Nephron progenitor cell (in vitro differentiated cells): ENCODE data around the gene POFUT2.

Source experiments
- DNase-seq: peaks from one replicate; pipeline ENCODE4 v3.0.0; 2021
- H3K27ac Mint-ChIP-seq: 2 replicates; pipeline ENCODE4 v1.8.0; 2021; ENCODE audit warnings: mild to moderate bottlenecking, moderate library complexity, mixed read lengths
- H3K27me3 Mint-ChIP-seq: 2 replicates; pipeline ENCODE4 v1.8.0; 2021; ENCODE audit warnings: mild to moderate bottlenecking, low read depth, mixed read lengths; ENCODE audit not compliant: poor library complexity
- H3K36me3 Mint-ChIP-seq: 2 replicates; pipeline ENCODE4 v1.8.0; 2021; ENCODE audit warnings: low read depth, mixed read lengths
- H3K4me1 Mint-ChIP-seq: 2 replicates; pipeline ENCODE4 v1.8.0; 2021; ENCODE audit warnings: mixed read lengths
- H3K4me3 Mint-ChIP-seq: 2 replicates; pipeline ENCODE4 v1.8.0; 2021; ENCODE audit warnings: mild to moderate bottlenecking, moderate library complexity, mixed read lengths
- H3K9me3 Mint-ChIP-seq: 2 replicates; pipeline ENCODE4 v1.8.0; 2021; ENCODE audit warnings: mild to moderate bottlenecking, moderate library complexity, mixed read lengths
- TF ChIP-seq, protein P1 (sequence below): fragments of 200-600 bp; sonication (generic); IDR thresholded peaks from 2 replicates; pipeline ENCODE4 v1.5.0; 2021; ENCODE audit warnings: antibody characterized with exemption

Gene POFUT2

DNA sequence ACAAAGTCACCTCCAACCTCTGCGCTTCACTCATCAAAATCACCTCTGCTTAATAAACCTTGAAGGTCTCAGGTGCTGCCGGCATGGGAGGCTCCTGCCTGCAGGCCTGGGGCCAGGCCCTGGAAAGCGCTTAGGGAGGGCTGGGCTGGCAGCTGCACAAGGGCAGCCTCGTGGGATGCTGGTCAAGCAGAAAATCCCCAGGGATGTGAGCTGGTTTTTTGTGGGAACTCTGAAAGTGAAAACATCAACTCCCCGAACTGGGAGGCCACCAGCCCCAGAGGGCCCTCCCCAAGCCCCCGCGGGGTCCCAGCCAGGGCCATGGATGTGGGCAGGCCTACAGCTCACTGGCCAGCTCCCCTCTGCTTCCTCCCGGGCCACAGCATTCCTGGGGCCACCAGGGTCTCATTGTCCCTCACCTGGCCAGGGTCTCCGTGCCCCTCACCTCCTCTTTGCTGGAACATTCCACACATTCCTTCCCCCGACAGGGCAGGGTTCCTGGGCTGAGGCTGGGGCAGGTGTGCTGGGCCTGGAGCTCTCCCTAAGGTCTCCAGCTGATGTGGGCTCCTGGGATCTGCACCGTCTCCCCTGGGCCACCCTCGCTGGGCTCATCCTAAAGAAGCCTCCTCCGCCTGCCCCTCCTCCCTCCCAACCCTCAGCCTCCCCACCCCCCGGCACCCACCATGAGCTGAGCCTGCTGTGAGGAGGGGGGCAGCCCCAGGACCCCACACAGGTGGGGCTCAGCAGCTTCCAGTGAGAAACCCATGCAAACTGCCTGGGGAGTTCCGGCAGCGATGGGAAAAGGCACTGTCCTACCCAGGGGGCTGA lies 36.0 kb upstream of the POFUT2 start:
- Mint-ChIP-seq H3K27ac (no peak overlapping the region), H3K4me3 (no peak overlapping the region), H3K36me3 (no peaks in the 10 kb centered on the region), H3K9me3 (no peaks in the 10 kb centered on the region), H3K4me1 (peaks cover 22% of the 10 kb centered on the region), H3K27me3 (peaks cover 5% of the 10 kb centered on the region)
- no peak for DNase-seq
- TF ChIP-seq, protein P1, sequence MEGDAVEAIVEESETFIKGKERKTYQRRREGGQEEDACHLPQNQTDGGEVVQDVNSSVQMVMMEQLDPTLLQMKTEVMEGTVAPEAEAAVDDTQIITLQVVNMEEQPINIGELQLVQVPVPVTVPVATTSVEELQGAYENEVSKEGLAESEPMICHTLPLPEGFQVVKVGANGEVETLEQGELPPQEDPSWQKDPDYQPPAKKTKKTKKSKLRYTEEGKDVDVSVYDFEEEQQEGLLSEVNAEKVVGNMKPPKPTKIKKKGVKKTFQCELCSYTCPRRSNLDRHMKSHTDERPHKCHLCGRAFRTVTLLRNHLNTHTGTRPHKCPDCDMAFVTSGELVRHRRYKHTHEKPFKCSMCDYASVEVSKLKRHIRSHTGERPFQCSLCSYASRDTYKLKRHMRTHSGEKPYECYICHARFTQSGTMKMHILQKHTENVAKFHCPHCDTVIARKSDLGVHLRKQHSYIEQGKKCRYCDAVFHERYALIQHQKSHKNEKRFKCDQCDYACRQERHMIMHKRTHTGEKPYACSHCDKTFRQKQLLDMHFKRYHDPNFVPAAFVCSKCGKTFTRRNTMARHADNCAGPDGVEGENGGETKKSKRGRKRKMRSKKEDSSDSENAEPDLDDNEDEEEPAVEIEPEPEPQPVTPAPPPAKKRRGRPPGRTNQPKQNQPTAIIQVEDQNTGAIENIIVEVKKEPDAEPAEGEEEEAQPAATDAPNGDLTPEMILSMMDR = no peak

DNA sequence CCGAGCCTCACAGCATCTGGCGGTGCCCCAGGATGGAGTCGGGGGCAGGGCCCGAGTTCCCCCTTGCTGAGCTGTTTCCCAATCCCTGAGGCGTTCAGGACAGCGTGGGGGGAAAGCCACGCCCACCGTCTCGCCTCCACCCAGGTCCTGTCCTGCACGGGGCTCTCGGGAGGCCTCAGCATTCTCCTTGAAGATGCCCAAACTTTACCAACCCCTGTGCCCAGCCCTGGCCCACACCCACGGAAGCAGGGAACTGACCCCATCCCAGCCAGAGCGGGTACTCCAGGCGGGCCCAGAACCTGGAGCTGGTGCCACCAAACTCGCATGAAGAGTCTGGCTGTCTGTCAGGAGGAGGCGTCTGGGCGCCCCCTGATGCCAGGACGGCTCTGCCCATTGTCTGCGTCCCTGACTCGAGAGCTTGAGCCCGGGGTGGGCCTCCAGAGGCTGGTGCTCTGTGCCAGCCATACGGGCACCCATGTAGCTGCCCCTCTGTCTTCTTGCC lies 35.3 kb upstream of the POFUT2 start:
- Mint-ChIP-seq H3K4me1 (peaks cover 24% of the 10 kb centered on the region), H3K4me3 (no peak overlapping the region), H3K27ac (no peak overlapping the region), H3K27me3 (peaks cover 5% of the 10 kb centered on the region), H3K9me3 (no peaks in the 10 kb centered on the region), H3K36me3 (no peaks in the 10 kb centered on the region)
- DNase-seq = no peak
- TF ChIP-seq, protein P1 = no peak

DNA sequence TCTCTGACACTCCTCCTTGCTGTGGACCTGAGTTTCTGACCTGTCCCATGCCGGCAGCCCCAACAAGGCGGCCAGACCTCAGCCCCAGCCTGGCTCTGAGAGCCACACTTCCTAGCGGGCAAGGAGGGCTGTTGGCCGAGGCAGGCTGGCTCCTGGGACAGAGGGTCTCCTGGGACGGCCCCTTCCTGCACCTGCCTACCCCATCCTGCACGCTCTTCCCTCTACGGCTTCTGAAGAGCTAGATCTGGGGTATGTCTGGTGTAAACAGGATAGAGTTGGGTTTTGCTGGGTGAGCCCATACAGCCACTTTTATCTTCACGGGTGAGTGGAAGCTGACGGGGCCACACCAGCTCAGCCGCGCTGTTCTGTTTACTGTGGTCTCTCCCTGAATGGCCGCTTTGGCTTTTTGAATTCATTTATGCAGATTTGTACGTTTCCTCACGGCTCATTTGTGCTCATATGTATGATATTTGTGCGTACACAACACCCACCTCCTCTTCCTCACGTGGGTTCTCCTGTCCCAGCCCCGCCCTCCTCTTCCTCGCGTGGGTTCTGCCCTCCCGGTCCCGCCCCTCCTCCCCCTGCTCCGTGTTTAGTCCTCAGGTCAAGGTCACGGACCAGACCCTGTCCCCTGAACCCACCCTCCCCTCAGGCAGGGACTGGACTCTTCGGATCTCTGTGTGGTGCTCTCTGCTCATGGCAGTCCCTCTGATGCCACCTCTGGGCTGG lies 34.7 kb upstream of the POFUT2 start:
- TF ChIP-seq, protein P1 = no peak
- peaks cover 3% of the 10 kb centered on the region for H3K27me3 Mint-ChIP-seq
- H3K36me3 Mint-ChIP-seq = no peaks in the 10 kb centered on the region
- no peak overlapping the region for H3K4me3 Mint-ChIP-seq
- H3K27ac Mint-ChIP-seq = no peak overlapping the region
- DNase-seq = no peak
- H3K9me3 Mint-ChIP-seq = no peaks in the 10 kb centered on the region
- H3K4me1 Mint-ChIP-seq = peaks cover 24% of the 10 kb centered on the region

DNA sequence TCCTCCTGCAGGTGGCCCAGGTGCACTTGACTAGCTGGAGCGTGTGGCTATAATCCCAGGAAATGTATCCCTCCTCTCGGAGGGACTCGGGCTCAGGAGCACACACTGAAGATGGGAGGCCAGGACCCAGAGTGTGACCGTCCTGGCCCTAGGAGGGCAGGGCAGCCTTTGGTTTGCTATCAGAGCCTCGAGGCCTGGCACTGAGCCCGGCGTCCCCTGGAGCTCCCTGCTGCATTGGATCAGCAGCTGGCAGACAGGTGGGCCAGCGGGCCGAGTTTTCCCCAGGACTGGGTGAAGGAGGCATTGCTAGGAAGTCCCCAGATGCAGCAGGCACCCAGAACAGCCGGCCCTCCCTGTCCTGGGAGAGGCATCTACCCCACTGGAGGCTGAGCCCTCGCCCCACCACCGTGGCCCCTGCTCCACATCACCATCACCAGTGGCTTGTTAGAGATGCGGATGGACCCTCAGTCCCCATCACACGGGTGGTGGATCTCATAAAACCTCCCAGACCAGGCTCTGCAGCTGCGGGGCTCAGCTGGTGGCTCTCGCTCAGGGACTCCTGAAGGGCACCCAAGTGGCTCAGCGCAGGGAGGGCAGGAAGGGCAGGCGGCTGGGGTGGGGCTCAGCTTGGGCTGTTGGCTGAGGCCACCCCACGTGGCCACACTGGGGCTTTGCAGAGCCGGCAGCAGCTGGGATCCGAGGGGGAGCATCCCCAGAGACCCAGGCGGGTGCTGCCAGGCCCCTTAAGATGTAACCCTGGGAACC lies 32.7 kb upstream of the POFUT2 start:
- H3K27ac Mint-ChIP-seq = no peak overlapping the region
- peaks cover 4% of the 10 kb centered on the region for H3K9me3 Mint-ChIP-seq
- H3K36me3 Mint-ChIP-seq = no peaks in the 10 kb centered on the region
- TF ChIP-seq, protein P1 = no peak
- no peak for DNase-seq
- H3K4me1 Mint-ChIP-seq = peaks cover 19% of the 10 kb centered on the region
- no peak overlapping the region for H3K4me3 Mint-ChIP-seq
- H3K27me3 Mint-ChIP-seq = peaks cover 3% of the 10 kb centered on the region

DNA sequence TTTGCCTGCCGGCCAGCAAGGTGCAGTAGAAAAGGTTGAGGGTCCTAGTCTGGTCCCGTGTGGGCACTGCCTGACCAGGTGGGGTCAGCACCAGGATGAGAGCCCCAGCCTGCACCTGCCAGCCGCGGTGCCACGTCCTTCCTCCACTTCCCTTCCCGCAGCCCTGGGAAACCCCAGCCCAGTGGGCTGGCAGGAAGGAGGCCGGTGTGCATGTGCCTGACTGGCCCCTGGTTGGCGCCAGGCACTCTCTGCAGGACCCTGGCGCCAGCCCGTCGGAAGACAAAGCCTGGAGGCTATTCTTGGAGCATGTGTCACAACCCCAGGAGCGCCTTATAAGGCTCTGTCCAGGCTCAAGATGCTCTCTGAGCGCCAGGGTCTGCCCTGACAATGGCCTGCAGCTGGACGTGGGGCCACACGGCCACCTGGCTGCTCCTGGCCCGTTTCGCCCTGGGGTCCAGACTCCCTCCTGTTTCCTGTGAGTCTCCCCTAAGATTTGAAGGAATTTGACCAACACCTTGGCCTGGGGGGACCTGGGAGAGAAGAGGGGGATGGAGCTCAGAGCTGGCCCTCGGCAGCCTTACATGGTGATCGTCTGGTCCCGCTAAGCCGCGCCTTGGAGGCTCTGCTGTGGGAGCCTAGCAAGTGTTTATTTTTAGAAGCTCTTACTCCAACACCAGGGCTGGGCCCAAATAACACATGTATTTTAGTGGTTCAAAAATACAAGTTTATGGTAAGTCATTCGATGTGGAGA lies 31.9 kb upstream of the POFUT2 start:
- Mint-ChIP-seq H3K36me3 (no peaks in the 10 kb centered on the region), H3K4me3 (no peak overlapping the region), H3K4me1 (peaks cover 19% of the 10 kb centered on the region), H3K27me3 (peaks cover 7% of the 10 kb centered on the region), H3K27ac (no peak overlapping the region), H3K9me3 (peaks cover 12% of the 10 kb centered on the region)
- no peak for DNase-seq
- TF ChIP-seq, protein P1 = no peak
